ENCODE data around the gene HERPUD2. TPM values are rescaled to one million over a fixed set of nuclear protein-coding genes. Genes with fewer than 3 reads are reported as not detected.
A peak's percentile ranks its signal among the peaks of the same experiment; 100 is the strongest.

HERPUD2 gene
- total RNA-seq, 4 donors from 2014 or later, result 26.1 to 35.3 (median 27.5) TPM

DNA sequence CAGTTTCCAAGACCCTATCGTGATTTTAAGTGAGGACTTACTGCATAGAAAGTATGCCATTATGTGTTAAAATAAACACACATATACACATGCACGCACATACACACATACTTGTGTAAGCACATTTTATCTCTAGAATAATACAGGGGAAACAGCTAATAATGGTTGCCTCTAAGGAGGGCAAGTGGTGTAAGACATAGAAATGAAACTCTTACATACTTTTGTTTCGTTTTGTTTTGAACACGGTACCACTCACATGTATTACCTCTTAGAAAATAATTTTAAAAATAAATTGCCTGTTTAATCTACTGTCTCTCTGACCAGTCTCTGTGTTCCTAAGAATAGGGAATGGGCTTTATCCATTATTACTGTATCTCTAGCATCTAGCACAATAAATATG lies 49.2 kb downstream of the HERPUD2 start:
- Histone ChIP-seq H3K4me3 (no peak overlapping the region), H3K27ac (no peak overlapping the region), H3K9me3 (no peaks in the 10 kb centered on the region), H3K4me1 (peaks cover 6 to 44% (median 8%) of the 10 kb centered on the region in 3 donors), H3K36me3 (peaks cover 0 to 16% of the 10 kb centered on the region in 2 donors), H3K27me3 (no peaks in the 10 kb centered on the region)
- 88 to 91% methylated on average over 4 of the region's 4 CpGs for WGBS, 2 donors (ENCODE audit: low coverage in 1 of 2)
- TF ChIP-seq EP300 (IDR thresholded peaks at IDR 0.05) (no peak), POLR2AphosphoS5 (IDR thresholded peaks at IDR 0.05) (no peak), POLR2A (IDR thresholded peaks at IDR 0.05) (no peak)
- TF ChIP-seq, protein P1, sequence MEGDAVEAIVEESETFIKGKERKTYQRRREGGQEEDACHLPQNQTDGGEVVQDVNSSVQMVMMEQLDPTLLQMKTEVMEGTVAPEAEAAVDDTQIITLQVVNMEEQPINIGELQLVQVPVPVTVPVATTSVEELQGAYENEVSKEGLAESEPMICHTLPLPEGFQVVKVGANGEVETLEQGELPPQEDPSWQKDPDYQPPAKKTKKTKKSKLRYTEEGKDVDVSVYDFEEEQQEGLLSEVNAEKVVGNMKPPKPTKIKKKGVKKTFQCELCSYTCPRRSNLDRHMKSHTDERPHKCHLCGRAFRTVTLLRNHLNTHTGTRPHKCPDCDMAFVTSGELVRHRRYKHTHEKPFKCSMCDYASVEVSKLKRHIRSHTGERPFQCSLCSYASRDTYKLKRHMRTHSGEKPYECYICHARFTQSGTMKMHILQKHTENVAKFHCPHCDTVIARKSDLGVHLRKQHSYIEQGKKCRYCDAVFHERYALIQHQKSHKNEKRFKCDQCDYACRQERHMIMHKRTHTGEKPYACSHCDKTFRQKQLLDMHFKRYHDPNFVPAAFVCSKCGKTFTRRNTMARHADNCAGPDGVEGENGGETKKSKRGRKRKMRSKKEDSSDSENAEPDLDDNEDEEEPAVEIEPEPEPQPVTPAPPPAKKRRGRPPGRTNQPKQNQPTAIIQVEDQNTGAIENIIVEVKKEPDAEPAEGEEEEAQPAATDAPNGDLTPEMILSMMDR (IDR thresholded peaks at IDR 0.05), result no peak
- no peak for ATAC-seq

DNA sequence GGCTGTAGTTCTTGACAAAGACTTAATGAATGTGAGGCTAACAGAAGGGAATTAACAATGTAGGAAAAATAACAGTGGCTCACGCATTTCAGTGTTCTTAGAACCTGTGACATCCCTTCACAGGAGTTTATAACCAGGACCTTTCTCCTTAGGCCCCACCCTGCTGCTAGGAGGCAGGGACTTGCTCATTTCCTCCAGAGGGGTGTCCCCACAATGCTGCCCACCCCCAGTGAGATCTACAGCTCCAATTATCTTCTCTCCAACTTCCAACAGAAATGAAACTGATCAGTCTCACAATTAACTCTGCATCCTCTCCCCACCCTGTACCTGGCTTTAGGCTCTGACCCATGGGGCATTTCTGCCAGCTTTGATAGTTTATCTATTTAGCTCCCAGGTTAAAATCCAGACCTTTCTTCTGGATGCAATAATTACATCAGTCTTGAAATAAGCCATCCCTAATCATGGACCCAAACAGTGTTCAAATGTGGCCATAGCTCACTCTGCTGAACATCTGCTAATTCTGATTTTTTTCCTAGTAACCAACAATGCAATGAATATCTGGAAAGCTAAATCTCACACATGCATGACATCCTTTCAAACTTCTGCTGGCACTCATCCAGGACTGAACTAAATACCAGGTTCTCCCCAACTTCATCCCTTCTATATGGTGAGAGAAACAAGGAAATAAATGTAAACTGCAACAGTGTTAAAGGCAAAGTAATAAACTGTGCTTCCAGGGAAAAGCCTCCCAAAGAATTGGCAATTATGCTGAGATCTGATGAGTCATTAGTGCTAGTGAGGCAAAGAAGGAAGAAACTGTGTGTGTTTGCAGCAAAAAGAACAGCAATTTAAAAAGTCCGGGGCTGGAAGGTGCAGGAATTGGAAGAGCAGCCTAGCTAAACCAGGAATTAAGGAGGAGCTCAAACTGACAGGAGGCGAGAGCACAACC lies 64.6 kb downstream of the HERPUD2 start:
- ATAC-seq, result peak; percentile 31
- WGBS, 2 donors (ENCODE audit: low coverage in 1 of 2), result 52 to 61% methylated on average over 3 of the region's 3 CpGs
- H3K9me3 ChIP-seq, result no peaks in the 10 kb centered on the region
- H3K36me3 ChIP-seq, result peaks cover 5 to 61% of the 10 kb centered on the region in 2 donors
- H3K4me1 ChIP-seq, result peaks cover 0 to 7% (median 0%) of the 10 kb centered on the region in 3 donors
- no peaks in the 10 kb centered on the region for H3K27me3 ChIP-seq
- no peak overlapping the region for H3K4me3 ChIP-seq
- TF ChIP-seq, protein P1 (IDR thresholded peaks at IDR 0.05), result no peak
- TF ChIP-seq POLR2A (IDR thresholded peaks at IDR 0.05) (no peak), EP300 (IDR thresholded peaks at IDR 0.05) (no peak), POLR2AphosphoS5 (IDR thresholded peaks at IDR 0.05) (no peak)
- H3K27ac ChIP-seq, result no peak overlapping the region

DNA sequence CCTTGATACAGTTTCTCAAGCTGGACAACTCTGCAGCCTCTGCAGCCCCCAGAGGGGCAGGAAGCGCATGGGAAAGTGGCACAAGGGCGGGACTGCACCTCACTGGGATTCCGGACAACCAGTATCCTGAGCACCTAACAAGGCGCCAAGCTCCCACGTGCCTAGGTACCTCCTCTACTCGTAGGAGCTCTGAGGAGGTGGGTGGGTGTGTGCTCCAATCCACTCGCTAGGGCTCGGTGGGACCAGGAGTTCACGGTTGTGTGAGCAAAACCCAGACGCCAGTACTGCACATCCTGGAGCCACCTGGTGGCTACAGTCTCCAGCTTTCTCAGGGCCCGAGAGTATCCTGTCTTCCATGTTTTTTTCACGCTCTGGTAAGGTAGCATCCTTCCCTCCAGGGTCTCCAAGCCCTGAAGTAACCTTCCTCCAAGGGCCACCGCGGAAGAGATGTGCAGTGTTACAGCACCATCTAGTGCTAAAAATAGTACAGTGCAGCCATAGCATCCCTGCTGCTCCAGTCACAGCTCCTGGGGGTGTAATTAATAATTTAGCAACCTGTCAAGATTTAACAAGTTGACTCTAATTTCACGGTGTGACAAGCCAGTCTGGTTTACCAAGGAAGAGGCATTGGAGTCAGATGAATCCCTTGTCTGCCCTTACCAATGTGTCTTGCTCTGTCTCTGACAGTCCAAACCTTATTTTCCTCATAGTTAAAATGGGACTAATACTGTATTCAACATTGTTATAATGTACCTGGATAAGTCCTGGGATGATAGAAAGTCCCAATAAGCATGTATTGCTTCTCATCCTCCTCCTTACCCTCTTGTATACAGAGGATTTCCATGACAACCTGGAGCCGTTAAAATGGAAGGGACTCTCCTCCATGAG lies 70.4 kb downstream of the HERPUD2 start:
- 0 to 10% methylated on average over 2 to 5 of the region's 16 CpGs for WGBS, 2 donors (ENCODE audit: low coverage in 1 of 2)
- no peaks in the 10 kb centered on the region for H3K27me3 ChIP-seq
- H3K27ac ChIP-seq, result no peak overlapping the region
- no peak overlapping the region for H3K4me3 ChIP-seq
- TF ChIP-seq POLR2AphosphoS5 (IDR thresholded peaks at IDR 0.05), result no peak
- TF ChIP-seq POLR2A (IDR thresholded peaks at IDR 0.05), result no peak
- TF ChIP-seq, protein P1 (IDR thresholded peaks at IDR 0.05), result peak; percentile 50 to 85 (median 65)
- peaks cover 0 to 7% (median 0%) of the 10 kb centered on the region in 3 donors for H3K4me1 ChIP-seq
- H3K9me3 ChIP-seq, result no peaks in the 10 kb centered on the region
- ATAC-seq, result peak; percentile 79
- peaks cover 0 to 22% of the 10 kb centered on the region in 2 donors for H3K36me3 ChIP-seq

DNA sequence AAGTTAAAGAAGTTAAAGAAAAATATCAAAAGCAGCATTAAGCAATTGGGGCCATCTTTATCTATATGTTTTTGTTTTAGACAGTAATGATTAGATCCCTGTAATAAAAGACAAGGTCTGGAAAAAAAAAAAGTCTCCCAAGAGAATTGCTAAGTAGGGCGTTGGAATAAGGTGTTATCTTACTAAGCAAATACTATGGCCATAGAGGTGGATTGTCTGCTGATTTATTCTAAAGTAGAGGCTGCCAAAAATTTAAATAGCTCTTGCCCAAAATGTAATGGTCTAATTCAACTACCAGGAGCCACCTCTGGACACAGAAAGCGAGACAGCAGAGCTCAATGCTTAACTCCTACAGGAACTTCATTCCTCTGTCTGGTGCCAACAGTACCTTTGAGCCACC lies 71.6 kb downstream of the HERPUD2 start:
- WGBS, 2 donors (ENCODE audit: low coverage in 1 of 2), result 51 to 72% methylated on average over 2 of the region's 2 CpGs
- Histone ChIP-seq H3K4me3 (no peak overlapping the region), H3K4me1 (peaks cover 0 to 7% (median 0%) of the 10 kb centered on the region in 3 donors), H3K9me3 (no peaks in the 10 kb centered on the region), H3K27me3 (no peaks in the 10 kb centered on the region), H3K27ac (no peak overlapping the region), H3K36me3 (peaks cover 0 to 11% of the 10 kb centered on the region in 2 donors)
- ATAC-seq, result no peak
- TF ChIP-seq EP300 (IDR thresholded peaks at IDR 0.05), result no peak

DNA sequence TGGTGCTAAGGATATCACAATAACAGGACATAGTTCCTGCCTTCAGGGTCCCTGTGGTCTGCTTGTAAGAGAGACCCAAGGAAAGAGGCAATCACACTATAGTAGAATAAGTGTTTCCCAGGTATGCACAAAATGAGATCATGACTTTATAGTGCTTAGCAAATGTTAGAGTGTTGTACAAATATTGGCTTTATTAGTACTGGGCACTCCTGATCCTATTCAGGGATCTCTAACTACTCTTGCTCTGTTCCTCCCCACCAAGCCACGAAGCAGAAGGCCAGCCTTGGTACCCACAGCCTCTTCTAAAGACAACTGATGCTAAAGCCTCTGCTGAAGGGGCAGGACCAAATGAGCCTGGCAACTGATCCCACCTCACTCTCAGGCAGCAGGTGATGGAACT lies 75.1 kb downstream of the HERPUD2 start:
- 88% methylated on average over 1 of the region's 1 CpG; no CpG with 5 or more reads in 1 of the 2 donors for WGBS, 2 donors (ENCODE audit: low coverage in 1 of 2)
- Histone ChIP-seq H3K36me3 (no peaks in the 10 kb centered on the region), H3K27me3 (no peaks in the 10 kb centered on the region), H3K4me3 (no peak overlapping the region), H3K4me1 (peaks cover 0 to 7% (median 0%) of the 10 kb centered on the region in 3 donors), H3K27ac (no peak overlapping the region), H3K9me3 (no peaks in the 10 kb centered on the region)
- TF ChIP-seq, protein P1 (IDR thresholded peaks at IDR 0.05), result no peak
- no peak for ATAC-seq
